GM10266 (cell line): ENCODE data around the gene CTBP2.
A peak's percentile ranks its signal among the peaks of the same experiment; 100 is the strongest.

ENCODE experiments used
- DNase-seq: peaks from one replicate; pipeline ENCODE4 v3.0.0; 2012; ENCODE audit errors: extremely low spot score
- TF ChIP-seq, protein P1 (sequence below): IDR thresholded peaks from 2 replicates; pipeline ENCODE4 v1.5.1; 2012; ENCODE audit warnings: mild to moderate bottlenecking, low read depth; ENCODE audit not compliant: control insufficient read depth, insufficient read depth; ENCODE audit errors: missing control alignments

CTBP2 gene

DNA sequence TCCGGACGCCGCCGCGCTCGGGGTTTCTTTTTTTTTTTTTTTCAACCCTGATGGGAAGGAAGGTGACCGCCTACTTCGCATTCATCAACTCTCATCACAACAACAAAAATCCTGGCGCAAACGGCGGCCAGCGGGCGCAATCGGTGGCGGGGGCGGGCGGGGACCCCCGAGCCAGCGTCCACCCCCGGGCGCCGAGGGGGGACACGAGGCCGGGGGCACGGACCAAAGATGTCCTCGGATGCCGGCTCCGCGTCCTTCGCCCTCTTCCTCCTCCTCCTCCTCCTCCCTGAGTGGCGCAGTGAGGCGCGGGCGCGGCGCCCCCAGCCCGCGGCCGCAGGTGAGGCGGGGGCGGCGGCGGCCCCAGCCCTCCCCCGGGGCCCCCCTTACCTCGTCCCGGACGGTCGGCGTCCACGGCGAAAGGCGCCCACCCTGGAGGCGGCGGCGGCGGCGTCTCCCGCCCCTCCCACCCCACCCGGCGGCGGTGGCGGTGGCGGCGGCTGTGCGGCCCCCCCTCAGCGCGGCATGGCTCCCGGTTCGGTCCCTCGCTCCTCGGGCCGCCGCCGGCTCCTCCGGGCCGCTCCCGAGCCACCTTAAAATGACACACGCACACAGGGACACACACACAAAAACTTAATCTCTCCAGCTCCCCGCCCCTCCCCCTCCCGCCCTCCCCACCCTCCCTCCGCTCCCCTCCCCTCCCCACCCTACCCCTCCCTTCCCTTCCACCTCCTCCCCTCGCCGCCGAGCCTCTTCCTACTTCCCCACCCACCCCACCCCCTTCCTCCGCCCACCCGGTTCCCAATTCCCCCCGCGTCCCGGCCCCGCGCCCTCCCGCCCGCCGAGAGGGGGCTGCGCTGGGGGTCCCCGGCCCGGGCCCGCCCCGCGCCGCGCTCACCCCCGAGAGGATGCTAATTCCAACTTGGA is at the start of gene CTBP2:
CTBP2 (minus strand) TSS at position 632 of the 924 bp plus-strand sequence.
- DNase-seq = peak; percentile 57
- TF ChIP-seq, protein P1, sequence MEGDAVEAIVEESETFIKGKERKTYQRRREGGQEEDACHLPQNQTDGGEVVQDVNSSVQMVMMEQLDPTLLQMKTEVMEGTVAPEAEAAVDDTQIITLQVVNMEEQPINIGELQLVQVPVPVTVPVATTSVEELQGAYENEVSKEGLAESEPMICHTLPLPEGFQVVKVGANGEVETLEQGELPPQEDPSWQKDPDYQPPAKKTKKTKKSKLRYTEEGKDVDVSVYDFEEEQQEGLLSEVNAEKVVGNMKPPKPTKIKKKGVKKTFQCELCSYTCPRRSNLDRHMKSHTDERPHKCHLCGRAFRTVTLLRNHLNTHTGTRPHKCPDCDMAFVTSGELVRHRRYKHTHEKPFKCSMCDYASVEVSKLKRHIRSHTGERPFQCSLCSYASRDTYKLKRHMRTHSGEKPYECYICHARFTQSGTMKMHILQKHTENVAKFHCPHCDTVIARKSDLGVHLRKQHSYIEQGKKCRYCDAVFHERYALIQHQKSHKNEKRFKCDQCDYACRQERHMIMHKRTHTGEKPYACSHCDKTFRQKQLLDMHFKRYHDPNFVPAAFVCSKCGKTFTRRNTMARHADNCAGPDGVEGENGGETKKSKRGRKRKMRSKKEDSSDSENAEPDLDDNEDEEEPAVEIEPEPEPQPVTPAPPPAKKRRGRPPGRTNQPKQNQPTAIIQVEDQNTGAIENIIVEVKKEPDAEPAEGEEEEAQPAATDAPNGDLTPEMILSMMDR = no peak

DNA sequence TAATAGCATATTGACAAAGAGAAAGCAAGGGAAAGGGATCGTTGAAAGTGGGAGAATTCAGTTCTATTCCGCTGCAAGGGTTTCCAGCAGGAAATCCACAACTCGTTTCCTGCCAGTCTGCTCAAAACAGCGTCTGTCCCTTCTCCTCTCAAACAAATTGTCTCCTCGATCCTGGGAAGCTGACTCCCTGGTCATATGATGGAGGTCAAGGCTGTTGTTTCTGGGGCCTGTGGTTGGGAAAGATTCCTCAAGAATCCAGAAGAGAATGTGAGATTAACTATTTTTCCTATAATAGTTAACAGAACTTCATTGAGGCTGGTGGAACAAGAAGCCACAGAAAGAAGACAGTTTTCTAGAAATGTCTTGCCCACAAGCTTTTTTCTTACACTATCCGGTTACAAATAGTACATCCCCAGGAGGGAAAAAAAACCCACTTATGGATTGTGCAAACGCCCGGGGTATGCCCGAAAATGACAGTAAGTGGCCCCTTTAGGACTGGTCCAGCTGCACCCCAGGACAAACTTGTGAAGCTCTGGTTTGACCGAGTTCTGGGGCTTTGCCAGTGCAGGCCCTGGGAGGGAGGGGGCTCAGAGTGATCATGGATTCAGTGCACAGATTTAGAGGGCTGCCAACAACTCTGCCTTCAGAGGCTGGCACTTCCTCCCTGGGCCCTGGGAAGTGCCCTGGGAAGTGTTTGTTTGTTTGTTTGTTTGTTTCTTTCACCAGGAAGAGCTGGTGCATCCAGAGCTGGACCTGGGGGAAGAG is 49.4 kb upstream of the CTBP2 start:
- no peak for DNase-seq
- TF ChIP-seq, protein P1 = no peak

- no peak for DNase-seq
- TF ChIP-seq, protein P1 = no peak
Observed at GRCh38 chr10:125208854-125209565, 48.6 kb upstream of the CTBP2 start.

GRCh38 chr10:125206623-125207022 is 46.3 kb upstream of the CTBP2 start:
- TF ChIP-seq, protein P1 = no peak
- no peak for DNase-seq

- TF ChIP-seq, protein P1 = no peak
- DNase-seq = no peak
Observed at GRCh38 chr10:125205431-125205830, 45.1 kb upstream of the CTBP2 start.

GRCh38 chr10:125204400-125204799 is 44.0 kb upstream of the CTBP2 start:
- TF ChIP-seq, protein P1 = no peak
- no peak for DNase-seq
